Muscle of arm (tissue), 14 donors: ENCODE results near the gene WDR72. TPM values are rescaled to one million over a fixed set of nuclear protein-coding genes. Genes with fewer than 3 reads are reported as not detected.
A peak's percentile ranks its signal among the peaks of the same experiment; 100 is the strongest.
"Not testable (repeated sequence)": the region's sequence is repeated elsewhere in the genome, so short reads cannot be mapped to it uniquely, and the experiment has no call there.

Experiments
- DNase-seq: peaks from one replicate; pipeline ENCODE4 v3.0.0-alpha.2; 2013
- long read RNA-seq, 11 donors: transcript quantifications; one replicate each; lab custom pipeline, GENCODE V29; 2026
- polyA plus RNA-seq, 12 donors: library from polyadenylated mRNA; unstranded; fragments of 120-200 nt; gene quantifications; one replicate each; pipeline ENCODE4 v1.2.1, GENCODE V29; 2013; ENCODE audit not compliant: insufficient read length in 12 of 12

WDR72 gene
- polyA plus RNA-seq, result 1 to 10 TPM in 1 of 12 donors, under 1 TPM in 9, not detected in 2; 0.17 to 1.3 (median 0.25) TPM
- long read RNA-seq, donor 1, result 0 reads
- long read RNA-seq, donor 2, result 0 reads
- long read RNA-seq, donor 3, result 0 reads
- long read RNA-seq, donor 4, result 0 reads
- long read RNA-seq, donor 5, result 0 reads
- long read RNA-seq, donor 6, result 0 reads
- long read RNA-seq, donor 7, result 0 reads
- long read RNA-seq, donor 8, result 0 reads
- long read RNA-seq, donor 9, result 0 reads
- long read RNA-seq, donor 10, result 0 reads
- long read RNA-seq, donor 11, result 0 reads

GRCh38 chr15:53759411-53759931 lies at the start of gene WDR72:
WDR72 (minus strand) TSS chr15:53759663; CDS start chr15:53733149, 26,514 bp downstream.
- DNase-seq, result peak; percentile 0

- no peak for DNase-seq
Observed at GRCh38 chr15:53808058-53808706, 48.7 kb upstream of the WDR72 start.

GRCh38 chr15:53807501-53807900 lies 48.0 kb upstream of the WDR72 start:
- DNase-seq, result peak; percentile 88

GRCh38 chr15:53802672-53803071 lies 43.2 kb upstream of the WDR72 start:
- no peak for DNase-seq

- DNase-seq, result no peak
Observed at GRCh38 chr15:53791581-53791980, 32.1 kb upstream of the WDR72 start.

GRCh38 chr15:53789654-53790375 lies 30.4 kb upstream of the WDR72 start:
- DNase-seq, result no peak

GRCh38 chr15:53786401-53786800 lies 26.9 kb upstream of the WDR72 start:
- DNase-seq, result no peak

- DNase-seq, result not testable (repeated sequence)
Observed at GRCh38 chr15:53785241-53785640, 25.8 kb upstream of the WDR72 start.

GRCh38 chr15:53762916-53763315 lies 3.5 kb upstream of the WDR72 start:
- DNase-seq, result no peak

GRCh38 chr15:53758412-53758811 lies 1.1 kb downstream of the WDR72 start:
- no peak for DNase-seq

- DNase-seq, result no peak
Observed at GRCh38 chr15:53757906-53758305, 1.6 kb downstream of the WDR72 start.

GRCh38 chr15:53753813-53754212 lies 5.7 kb downstream of the WDR72 start:
- no peak for DNase-seq

GRCh38 chr15:53752406-53752805 lies 7.1 kb downstream of the WDR72 start:
- no peak for DNase-seq

GRCh38 chr15:53747501-53748068 lies 11.9 kb downstream of the WDR72 start:
- DNase-seq, result no peak

- DNase-seq, result no peak
Observed at GRCh38 chr15:53746101-53746500, 13.4 kb downstream of the WDR72 start.

GRCh38 chr15:53739651-53740050 lies 19.8 kb downstream of the WDR72 start:
- DNase-seq, result no peak

- no peak for DNase-seq
Observed at GRCh38 chr15:53739187-53739586, 20.3 kb downstream of the WDR72 start.

GRCh38 chr15:53721334-53722087 lies 38.0 kb downstream of the WDR72 start:
- no peak for DNase-seq

GRCh38 chr15:53716909-53717876 lies 42.3 kb downstream of the WDR72 start:
- DNase-seq, result peak; percentile 13

GRCh38 chr15:53713218-53713617 lies 46.2 kb downstream of the WDR72 start:
- DNase-seq, result no peak
